Measurements from ENCODE around the gene C12orf75. TPM values are rescaled to one million over a fixed set of nuclear protein-coding genes. Genes with fewer than 3 reads are reported as not detected.
A peak's percentile ranks its signal among the peaks of the same experiment; 100 is the strongest.

The C12orf75 gene
- total RNA-seq, 6 experiments from 2014 or later, result 1.3 to 5.5 (median 2.7) TPM

DNA sequence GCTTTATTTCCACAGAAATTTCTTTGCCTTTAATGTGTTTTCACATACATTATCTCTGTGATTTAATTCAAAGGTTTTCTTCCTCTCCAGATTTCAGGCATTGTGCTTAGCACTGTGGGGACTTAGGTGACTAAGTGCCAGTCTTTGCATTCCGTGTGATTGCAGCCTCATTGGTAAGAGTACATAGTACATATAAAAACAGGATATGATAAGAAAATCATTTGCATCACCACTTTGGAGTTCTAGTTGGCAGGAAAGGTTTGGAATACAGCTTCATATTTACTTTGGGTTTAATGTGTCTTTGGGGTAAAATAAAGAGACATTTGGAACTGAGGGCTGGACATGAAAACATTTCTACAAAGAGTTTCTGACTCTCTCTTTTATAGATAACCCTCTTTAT is 37.8 kb upstream of the C12orf75 start:
- Histone ChIP-seq H3K27me3 (no peaks in the 10 kb centered on the region), H3K4me3 (no peak overlapping the region), H3K4me1 (peaks cover 0 to 14% (median 0%) of the 10 kb centered on the region in 4 donors), H3K9me3 (no peaks in the 10 kb centered on the region), H3K36me3 (no peaks in the 10 kb centered on the region), H3K27ac (no peak overlapping the region)
- peak; percentile 55 to 94 (median 77) for ATAC-seq
- WGBS (ENCODE audit: insufficient coverage, low coverage, low lambda C conversion rate, missing lambda C conversion rate), result 26% methylated on average over 1 of the region's 1 CpG
- TF ChIP-seq POLR2A (IDR thresholded peaks at IDR 0.05), result no peak
- TF ChIP-seq, protein P1, sequence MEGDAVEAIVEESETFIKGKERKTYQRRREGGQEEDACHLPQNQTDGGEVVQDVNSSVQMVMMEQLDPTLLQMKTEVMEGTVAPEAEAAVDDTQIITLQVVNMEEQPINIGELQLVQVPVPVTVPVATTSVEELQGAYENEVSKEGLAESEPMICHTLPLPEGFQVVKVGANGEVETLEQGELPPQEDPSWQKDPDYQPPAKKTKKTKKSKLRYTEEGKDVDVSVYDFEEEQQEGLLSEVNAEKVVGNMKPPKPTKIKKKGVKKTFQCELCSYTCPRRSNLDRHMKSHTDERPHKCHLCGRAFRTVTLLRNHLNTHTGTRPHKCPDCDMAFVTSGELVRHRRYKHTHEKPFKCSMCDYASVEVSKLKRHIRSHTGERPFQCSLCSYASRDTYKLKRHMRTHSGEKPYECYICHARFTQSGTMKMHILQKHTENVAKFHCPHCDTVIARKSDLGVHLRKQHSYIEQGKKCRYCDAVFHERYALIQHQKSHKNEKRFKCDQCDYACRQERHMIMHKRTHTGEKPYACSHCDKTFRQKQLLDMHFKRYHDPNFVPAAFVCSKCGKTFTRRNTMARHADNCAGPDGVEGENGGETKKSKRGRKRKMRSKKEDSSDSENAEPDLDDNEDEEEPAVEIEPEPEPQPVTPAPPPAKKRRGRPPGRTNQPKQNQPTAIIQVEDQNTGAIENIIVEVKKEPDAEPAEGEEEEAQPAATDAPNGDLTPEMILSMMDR (IDR thresholded peaks at IDR 0.05), result no peak
- no peak for DNase-seq
- intact Hi-C loops (cut with DNase I), result no loop called here

- peak in 2 of 4 donors; percentile 13 to 24 for ATAC-seq
- TF ChIP-seq, protein P1 (IDR thresholded peaks at IDR 0.05), result no peak
- H3K36me3 ChIP-seq, result no peaks in the 10 kb centered on the region
- H3K4me3 ChIP-seq, result no peak overlapping the region
- no peaks in the 10 kb centered on the region for H3K9me3 ChIP-seq
- no peaks in the 10 kb centered on the region for H3K27me3 ChIP-seq
- no peak overlapping the region for H3K27ac ChIP-seq
- H3K4me1 ChIP-seq, result peaks cover 0 to 11% (median 0%) of the 10 kb centered on the region in 4 donors
- no peak for DNase-seq
- intact Hi-C loops (cut with DNase I), result no loop called here
These were observed 37.3 kb upstream of the C12orf75 start for GRCh38 chr12:105293187-105293586.

DNA sequence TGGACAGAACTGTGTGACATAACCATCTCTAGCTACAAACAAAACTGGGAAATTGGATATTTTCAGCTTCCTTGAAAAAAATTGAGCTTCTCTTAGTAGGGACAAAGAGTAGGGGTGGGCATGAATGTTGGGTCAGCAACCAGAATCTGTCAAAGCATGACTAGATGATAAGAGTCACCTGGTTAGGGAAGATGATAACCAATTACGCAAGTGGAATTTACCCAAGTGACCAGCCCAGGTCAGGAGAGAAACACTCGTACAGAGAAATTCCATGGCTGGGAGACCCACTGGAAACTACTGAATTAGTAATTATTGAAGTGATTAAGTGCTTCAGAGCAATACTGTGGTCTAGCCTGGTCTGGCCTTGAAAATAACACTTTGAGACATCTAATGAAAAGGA is 36.3 kb upstream of the C12orf75 start:
- no peak overlapping the region for H3K4me3 ChIP-seq
- no peak overlapping the region for H3K27ac ChIP-seq
- intact Hi-C loops (cut with DNase I), result no loop called here
- H3K27me3 ChIP-seq, result no peaks in the 10 kb centered on the region
- peak in 1 of 4 donors; percentile 56 for ATAC-seq
- peaks cover 0 to 11% (median 0%) of the 10 kb centered on the region in 4 donors for H3K4me1 ChIP-seq
- H3K9me3 ChIP-seq, result no peaks in the 10 kb centered on the region
- WGBS (ENCODE audit: insufficient coverage, low coverage, low lambda C conversion rate, missing lambda C conversion rate), result 36% methylated on average over 2 of the region's 2 CpGs
- H3K36me3 ChIP-seq, result no peaks in the 10 kb centered on the region
- DNase-seq, result no peak
- TF ChIP-seq, protein P1 (IDR thresholded peaks at IDR 0.05), result no peak
- no peak for TF ChIP-seq POLR2A (IDR thresholded peaks at IDR 0.05)

DNA sequence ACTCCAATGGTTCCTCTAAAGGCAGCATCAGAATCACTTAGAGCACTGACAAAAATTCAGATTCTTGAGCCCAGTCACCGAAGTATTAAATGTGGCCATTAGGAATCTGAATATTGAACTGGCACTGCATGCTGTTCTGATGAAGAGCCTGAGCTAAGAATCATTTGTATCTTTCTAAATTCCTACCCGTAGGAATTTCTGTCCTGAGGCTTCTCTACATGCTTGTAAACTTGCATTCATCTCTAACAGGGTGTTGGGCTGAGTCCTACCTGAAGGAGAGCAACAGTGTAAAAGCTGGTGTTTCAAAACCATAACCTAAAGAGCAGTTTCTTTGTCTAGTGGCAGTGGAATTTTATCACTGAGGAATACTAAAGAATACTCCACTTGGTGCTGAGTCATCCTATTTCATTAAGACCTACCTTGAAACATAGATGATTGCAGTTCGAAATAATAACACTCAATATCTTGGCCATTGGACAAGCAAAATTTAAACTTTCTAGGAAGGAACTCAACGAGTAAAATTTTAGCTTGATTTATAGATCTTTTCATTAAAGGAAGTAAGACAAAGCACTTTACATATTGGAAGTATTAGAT is 35.5 kb upstream of the C12orf75 start:
- no peaks in the 10 kb centered on the region for H3K27me3 ChIP-seq
- ATAC-seq (no peak), DNase-seq (no peak)
- no peak overlapping the region for H3K4me3 ChIP-seq
- no peak for TF ChIP-seq POLR2A (IDR thresholded peaks at IDR 0.05)
- TF ChIP-seq, protein P1 (IDR thresholded peaks at IDR 0.05), result no peak
- H3K4me1 ChIP-seq, result peaks cover 0 to 11% (median 0%) of the 10 kb centered on the region in 4 donors
- H3K36me3 ChIP-seq, result no peaks in the 10 kb centered on the region
- 73% methylated on average over 4 of the region's 4 CpGs for WGBS (ENCODE audit: insufficient coverage, low coverage, low lambda C conversion rate, missing lambda C conversion rate)
- H3K27ac ChIP-seq, result no peak overlapping the region
- intact Hi-C loops (cut with DNase I), result no loop called here
- H3K9me3 ChIP-seq, result no peaks in the 10 kb centered on the region
